GM21390 (cell line): ENCODE data around the gene USP7.
"Not testable (repeated sequence)": the region's sequence is repeated elsewhere in the genome, so short reads cannot be mapped to it uniquely, and the experiment has no call there.

Source experiments
- ATAC-seq: cut with Tn5 transposase; IDR thresholded peaks from one replicate; pipeline ENCODE4 v1.9.1; 2021; ENCODE audit not compliant: unreplicated experiment

The USP7 gene

GRCh38 chr16:8882725-8883377 is 80.9 kb downstream of the USP7 start:
- no peak for ATAC-seq

- no peak for ATAC-seq
These were observed 81.6 kb downstream of the USP7 start, which contains the start of gene LITAFD for GRCh38 chr16:8882041-8882617. Gene LITAFD (plus strand): TSS chr16:8882351. CDS start chr16:8884356, 2,005 bp downstream.

GRCh38 chr16:8880839-8881510 is 82.7 kb downstream of the USP7 start:
- no peak for ATAC-seq

GRCh38 chr16:8878523-8878911 is 85.2 kb downstream of the USP7 start:
- ATAC-seq, result no peak

GRCh38 chr16:8877894-8878522 is 85.7 kb downstream of the USP7 start:
- ATAC-seq, result no peak

- not testable (repeated sequence) for ATAC-seq
These were observed 88.4 kb downstream of the USP7 start for GRCh38 chr16:8875317-8875716.

GRCh38 chr16:8874388-8874787 is 89.3 kb downstream of the USP7 start:
- ATAC-seq, result no peak

GRCh38 chr16:8873866-8874195 is 89.9 kb downstream of the USP7 start:
- not testable (repeated sequence) for ATAC-seq

- ATAC-seq, result no peak
These were observed 90.5 kb downstream of the USP7 start for GRCh38 chr16:8872967-8873865.

- no peak for ATAC-seq
These were observed 91.6 kb downstream of the USP7 start for GRCh38 chr16:8872071-8872470.

- ATAC-seq, result not testable (repeated sequence)
These were observed 93.8 kb downstream of the USP7 start for GRCh38 chr16:8869988-8870241.

- ATAC-seq, result no peak
These were observed 94.3 kb downstream of the USP7 start for GRCh38 chr16:8869212-8869987.

GRCh38 chr16:8868416-8869211 is 95.1 kb downstream of the USP7 start, which contains the start of gene CARHSP1:
Gene CARHSP1 (minus strand): TSS chr16:8869006. CDS start chr16:8859328, 9,678 bp downstream.
- peak; percentile 63 for ATAC-seq

- ATAC-seq, result no peak
These were observed 95.7 kb downstream of the USP7 start for GRCh38 chr16:8867932-8868415.

GRCh38 chr16:8867216-8867931 is 96.3 kb downstream of the USP7 start:
- ATAC-seq, result no peak

GRCh38 chr16:8866884-8867215 is 96.9 kb downstream of the USP7 start:
- ATAC-seq, result no peak

GRCh38 chr16:8866118-8866883 is 97.4 kb downstream of the USP7 start:
- no peak for ATAC-seq
